CD14-positive monocyte (primary cell): ENCODE data around the gene GTF3C2. TPM values are rescaled to one million over a fixed set of nuclear protein-coding genes. Genes with fewer than 3 reads are reported as not detected.
A peak's percentile ranks its signal among the peaks of the same experiment; 100 is the strongest.
"Not testable (repeated sequence)": the region's sequence is repeated elsewhere in the genome, so short reads cannot be mapped to it uniquely, and the experiment has no call there.

Experiments used
- DNase-seq, 3 donors: peaks; one replicate each; pipeline ENCODE4 v3.0.0-alpha.2; 2011 to 2022
- H2AFZ ChIP-seq: 2 replicates; pipeline ENCODE4 v1.6.0; 2012; ENCODE audit warnings: mild to moderate bottlenecking, low read depth, low read length, inconsistent platforms; ENCODE audit not compliant: insufficient read depth, poor library complexity, severe bottlenecking
- H3K27ac ChIP-seq, 2 donors: 1 replicate in 1 of 2; 2 replicates in 1 of 2; pipeline ENCODE4 v1.5.1; 2012 to 2013; ENCODE audit warnings: low read length in 2 of 2, control low read depth in 1 of 2, inconsistent platforms in 1 of 2, low read depth in 1 of 2, mild to moderate bottlenecking in 1 of 2
- H3K27me3 ChIP-seq, 2 donors: one replicate each; pipeline versions ENCODE4 v1.6.0 to v1.6.1; 2011 to 2013; ENCODE audit warnings: low read length in 2 of 2; ENCODE audit not compliant: control insufficient read depth in 2 of 2, insufficient read depth in 2 of 2
- H3K36me3 ChIP-seq, 2 donors: replicated peaks in 1 of 2; 1 replicate in 1 of 2; 2 replicates in 1 of 2; pipeline versions ENCODE4 v1.5.1 to v1.6.1; 2012 to 2013; ENCODE audit warnings: low read length in 2 of 2, control low read depth in 1 of 2, inconsistent platforms in 1 of 2, mild to moderate bottlenecking in 1 of 2; ENCODE audit not compliant: insufficient read depth in 2 of 2, control insufficient read depth in 1 of 2
- H3K4me1 ChIP-seq, 2 donors: 1 replicate in 1 of 2; 2 replicates in 1 of 2; pipeline versions ENCODE4 v1.5.1 to v1.6.1; 2012 to 2013; ENCODE audit warnings: low read length in 2 of 2, control low read depth in 1 of 2, inconsistent platforms in 1 of 2, mild to moderate bottlenecking in 1 of 2, moderate library complexity in 1 of 2; ENCODE audit not compliant: insufficient read depth in 2 of 2, control insufficient read depth in 1 of 2
- H3K4me2 ChIP-seq: replicated peaks from 2 replicates; pipeline ENCODE3; 2012; ENCODE audit warnings: low read length, moderate library complexity, mild to moderate bottlenecking; ENCODE audit not compliant: poor library complexity, severe bottlenecking; ENCODE audit errors: extremely low read depth
- H3K4me3 ChIP-seq, 3 experiments: fragments of 200-600 bp in 1 of 3; sonication (generic) in 1 of 3; replicated peaks in 1 of 3; 1 replicate in 2 of 3; 2 replicates in 1 of 3; pipeline ENCODE4 v1.5.1; 2011 to 2013; ENCODE audit warnings: low read length in 3 of 3, mild to moderate bottlenecking in 3 of 3, control low read depth in 2 of 3, low read depth in 2 of 3, inconsistent platforms in 1 of 3, moderate library complexity in 1 of 3
- H3K79me2 ChIP-seq: 2 replicates; pipeline ENCODE4 v1.6.0; 2012; ENCODE audit warnings: mild to moderate bottlenecking, control low read depth, inconsistent platforms, low read length, moderate library complexity; ENCODE audit not compliant: insufficient read depth
- H3K9ac ChIP-seq: 2 replicates; pipeline ENCODE4 v1.6.0; 2017; ENCODE audit warnings: low read length, mild to moderate bottlenecking; ENCODE audit not compliant: insufficient read depth, poor library complexity, severe bottlenecking
- H3K9me3 ChIP-seq, 2 donors: replicated peaks in 1 of 2; 1 replicate in 1 of 2; 2 replicates in 1 of 2; pipeline versions ENCODE4 v1.5.1 to v1.6.1; 2012 to 2013; ENCODE audit warnings: low read length in 2 of 2, control low read depth in 1 of 2; ENCODE audit not compliant: control insufficient read depth in 1 of 2, insufficient read depth in 1 of 2
- H4K20me1 ChIP-seq: 2 replicates; pipeline ENCODE4 v1.6.0; 2012; ENCODE audit warnings: mild to moderate bottlenecking, low read length, control low read depth, moderate library complexity; ENCODE audit not compliant: insufficient read depth
- H3K27ac Mint-ChIP-seq, 7 donors: one replicate each; pipeline ENCODE4 v1.8.0; 2020; ENCODE audit warnings: mild to moderate bottlenecking in 7 of 7, mixed read lengths in 7 of 7, moderate library complexity in 6 of 7, inconsistent platforms in 2 of 7
- H3K27me3 Mint-ChIP-seq, 3 donors: one replicate each; pipeline ENCODE4 v1.8.0; 2021 to 2022; ENCODE audit warnings: low read depth in 3 of 3, mild to moderate bottlenecking in 3 of 3, mixed read lengths in 3 of 3, moderate library complexity in 3 of 3, inconsistent platforms in 1 of 3
- H3K36me3 Mint-ChIP-seq, 2 donors: one replicate each; pipeline ENCODE4 v1.8.0; 2020; ENCODE audit warnings: mixed read lengths in 2 of 2, inconsistent platforms in 1 of 2, mild to moderate bottlenecking in 1 of 2
- H3K4me1 Mint-ChIP-seq: one replicate; pipeline ENCODE4 v1.8.0; 2020; ENCODE audit warnings: mild to moderate bottlenecking, mixed read lengths
- H3K4me3 Mint-ChIP-seq, 2 donors: one replicate each; pipeline ENCODE4 v1.8.0; 2020; ENCODE audit warnings: mild to moderate bottlenecking in 2 of 2, mixed read lengths in 2 of 2, moderate library complexity in 1 of 2
- H3K9me3 Mint-ChIP-seq, 7 donors: one replicate each; pipeline ENCODE4 v1.8.0; 2020 to 2022; ENCODE audit warnings: mixed read lengths in 7 of 7, mild to moderate bottlenecking in 6 of 7, moderate library complexity in 6 of 7, inconsistent platforms in 2 of 7
- CTCF ChIP-seq: fragments of 200-600 bp; IDR thresholded peaks from one replicate; pipeline ENCODE4 v1.8.0; 2022; ENCODE audit warnings: antibody characterized with exemption, mild to moderate bottlenecking
- WGBS: methylation state at CpG from one replicate; pipeline ENCODE4 v1.1.5; 2013; ENCODE audit warnings: missing lambda C conversion rate; ENCODE audit not compliant: insufficient coverage; 5-methylcytosine and 5-hydroxymethylcytosine counted together
- intact Hi-C, 2 donors: fragments of 100-400 bp; cut with micrococcal nuclease; formaldehyde crosslinking; loops; one replicate each; pipeline versions ENCODE4 v1.15.0 to v1.15.1; 2023
- polyA plus RNA-seq, 3 donors: library from polyadenylated mRNA; depleted of rRNA in 1 of 3; unstranded in 2 of 3; stranded (reverse) in 1 of 3; fragments of 300-500 nt in 2 of 3; fragments of >200 nt in 1 of 3; fragmentation: Illumina TruSeq in 2 of 3; gene quantifications; 1 replicate in 2 of 3; 2 replicates in 1 of 3; pipeline ENCODE4 v1.2.3, GENCODE V29; 2012 to 2021

The GTF3C2 gene
- polyA plus RNA-seq, 3 donors = 34.4 to 70.8 (median 41.7) TPM

- Histone ChIP-seq H3K27ac (no peak overlapping the region), H4K20me1 (peaks cover 39% of the 10 kb centered on the region), H2AFZ (no peak overlapping the region), H3K4me3 (no peak overlapping the region), H3K9me3 (no peaks in the 10 kb centered on the region), H3K9ac (no peak overlapping the region), H3K4me2 (no peak overlapping the region), H3K79me2 (peaks cover 88% of the 10 kb centered on the region), H3K27me3 (no peaks in the 10 kb centered on the region), H3K4me1 (peaks cover 16 to 28% of the 10 kb centered on the region in 2 donors), H3K36me3 (peaks cover 3 to 9% of the 10 kb centered on the region in 2 donors)
- peaks cover 40% of the 10 kb centered on the region for H3K4me1 Mint-ChIP-seq
- no peaks in the 10 kb centered on the region for H3K9me3 Mint-ChIP-seq
- no peak for TF ChIP-seq CTCF
- no peak overlapping the region for H3K4me3 Mint-ChIP-seq
- intact Hi-C loops = no loop called here
- peaks cover 0 to 1% (median 0%) of the 10 kb centered on the region in 3 donors for H3K27me3 Mint-ChIP-seq
- H3K27ac Mint-ChIP-seq = peak overlapping the region in 1 of 7 donors; percentile 35
- H3K36me3 Mint-ChIP-seq = peaks cover 6 to 32% of the 10 kb centered on the region in 2 donors
- DNase-seq = no peak
- no CpG with 5 or more reads among the region's 7 CpGs for WGBS
These were observed 2.0 kb downstream of the GTF3C2 start for GRCh38 chr2:27354597-27354927.

GRCh38 chr2:27353762-27354596 lies 2.6 kb downstream of the GTF3C2 start:
- peaks cover 43% of the 10 kb centered on the region for H4K20me1 ChIP-seq
- peaks cover 92% of the 10 kb centered on the region for H3K79me2 ChIP-seq
- H3K4me1 ChIP-seq = peaks cover 16 to 28% of the 10 kb centered on the region in 2 donors
- H3K36me3 ChIP-seq = peaks cover 3 to 13% of the 10 kb centered on the region in 2 donors
- no peaks in the 10 kb centered on the region for H3K9me3 ChIP-seq
- no peak overlapping the region for H3K4me2 ChIP-seq
- peaks cover 8 to 38% of the 10 kb centered on the region in 2 donors for H3K36me3 Mint-ChIP-seq
- no peak for DNase-seq
- no peak overlapping the region for H3K4me3 Mint-ChIP-seq
- H2AFZ ChIP-seq = no peak overlapping the region
- 75% methylated on average over 4 of the region's 7 CpGs for WGBS
- intact Hi-C loops = no loop called here
- no peak overlapping the region for H3K9ac ChIP-seq
- H3K4me3 ChIP-seq = no peak overlapping the region
- TF ChIP-seq CTCF = no peak
- H3K27ac Mint-ChIP-seq = peak overlapping the region in 6 of 7 donors; percentile 31 to 71 (median 36)
- no peaks in the 10 kb centered on the region for H3K9me3 Mint-ChIP-seq
- peaks cover 0 to 2% (median 0%) of the 10 kb centered on the region in 3 donors for H3K27me3 Mint-ChIP-seq
- no peaks in the 10 kb centered on the region for H3K27me3 ChIP-seq
- no peak overlapping the region for H3K27ac ChIP-seq
- peaks cover 40% of the 10 kb centered on the region for H3K4me1 Mint-ChIP-seq

- H3K36me3 ChIP-seq = peaks cover 3 to 13% of the 10 kb centered on the region in 2 donors
- H3K4me3 ChIP-seq, H3K4me3 Mint-ChIP-seq, H3K4me2 ChIP-seq, H3K27me3 Mint-ChIP-seq, intact Hi-C loops, H3K27ac ChIP-seq, H3K9me3 ChIP-seq, H3K9ac ChIP-seq, H2AFZ ChIP-seq, H3K9me3 Mint-ChIP-seq, H3K27me3 ChIP-seq, DNase-seq: not testable (repeated sequence)
- H3K79me2 ChIP-seq = peaks cover 92% of the 10 kb centered on the region
- peaks cover 16 to 27% of the 10 kb centered on the region in 2 donors for H3K4me1 ChIP-seq
- Mint-ChIP-seq H3K36me3 (peaks cover 9 to 38% of the 10 kb centered on the region in 2 donors), H3K4me1 (peaks cover 36% of the 10 kb centered on the region), H3K27ac (peak overlapping the region in 2 of 7 donors; percentile 42 to 71)
- H4K20me1 ChIP-seq = peaks cover 45% of the 10 kb centered on the region
- 100% methylated on average over 4 of the region's 5 CpGs for WGBS
These were observed 3.2 kb downstream of the GTF3C2 start for GRCh38 chr2:27353386-27353761.
